GM21786 (cell line): ENCODE results near the gene ARHGEF35.
A peak's percentile ranks its signal among the peaks of the same experiment; 100 is the strongest.
"Not testable (repeated sequence)": the region's sequence is repeated elsewhere in the genome, so short reads cannot be mapped to it uniquely, and the experiment has no call there.

Experiments
- ATAC-seq: cut with Tn5 transposase; IDR thresholded peaks from one replicate; pipeline ENCODE4 v1.9.1; 2021; ENCODE audit not compliant: unreplicated experiment

The ARHGEF35 gene

DNA sequence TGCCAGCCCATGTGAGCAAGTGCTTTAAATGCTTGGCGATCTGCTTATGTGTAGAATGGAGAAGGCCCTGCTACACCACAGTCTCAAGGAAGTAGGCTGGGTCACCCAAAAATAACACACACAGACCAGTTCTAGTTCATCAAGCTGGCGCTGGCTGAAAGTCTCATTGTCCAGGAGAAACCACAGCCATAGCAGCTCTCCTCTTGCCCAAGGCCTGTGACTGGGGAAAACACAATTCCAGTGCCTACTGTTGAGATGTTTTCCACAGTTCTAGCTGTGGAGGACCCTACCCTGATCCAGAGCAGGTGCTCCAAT is 16.5 kb downstream of the ARHGEF35 start:
- ATAC-seq = not testable (repeated sequence)

DNA sequence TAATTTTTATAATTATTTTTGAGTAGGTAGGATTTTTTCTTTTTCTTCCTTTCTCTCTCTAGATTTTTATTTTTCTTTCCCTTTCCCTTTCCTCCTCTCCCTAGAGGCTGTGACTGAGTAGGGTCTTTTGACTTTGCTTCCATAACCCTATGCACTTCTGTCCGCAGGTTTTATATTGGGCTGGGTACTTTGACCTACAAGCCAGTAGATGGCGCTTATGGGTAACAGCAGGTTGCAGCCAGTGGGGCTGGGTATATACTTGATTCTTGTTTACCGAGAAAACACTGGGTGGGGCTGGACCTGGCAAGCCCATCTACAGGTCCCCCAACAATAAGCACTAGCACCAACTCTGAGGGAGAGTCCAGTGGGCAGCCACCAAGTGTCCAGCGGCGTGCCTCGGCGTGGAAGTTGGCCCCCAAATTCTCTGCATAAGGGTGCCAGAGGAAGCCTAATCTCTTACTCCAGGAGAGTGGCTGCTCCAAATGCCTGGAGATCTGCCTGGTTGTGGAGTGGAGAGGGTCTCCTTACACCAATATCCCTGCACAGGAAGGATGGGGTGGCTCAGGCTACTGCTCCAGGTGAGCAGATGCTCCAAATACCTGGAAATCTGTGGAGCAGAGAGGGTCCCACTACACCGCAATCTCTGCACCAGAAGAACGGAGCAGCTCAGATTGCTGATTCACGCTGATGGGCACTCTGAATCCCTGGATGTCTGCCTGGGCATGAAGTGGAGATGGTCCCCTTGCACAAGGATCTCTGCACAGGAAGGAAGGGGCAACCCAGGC is 17.1 kb downstream of the ARHGEF35 start:
- ATAC-seq = peak; percentile 98

DNA sequence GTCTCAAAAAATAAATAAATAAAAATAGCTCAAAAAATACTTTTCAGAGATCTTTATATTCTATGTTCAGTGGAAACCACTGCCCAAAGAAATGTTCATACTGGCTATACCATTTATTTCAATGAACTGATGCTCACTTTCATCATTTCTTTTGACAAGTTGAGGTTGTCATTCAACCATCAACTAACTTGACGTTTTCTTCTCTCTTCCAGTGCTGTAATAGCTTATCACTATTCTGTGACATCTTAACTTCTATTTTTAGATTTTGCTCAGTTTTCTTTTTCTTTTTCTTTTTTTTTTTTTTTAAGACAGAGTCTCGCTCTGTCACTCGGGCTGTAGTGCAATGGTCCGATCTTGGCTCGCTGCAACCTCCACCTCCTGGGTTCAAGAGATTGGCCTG is 21.0 kb downstream of the ARHGEF35 start:
- no peak for ATAC-seq

DNA sequence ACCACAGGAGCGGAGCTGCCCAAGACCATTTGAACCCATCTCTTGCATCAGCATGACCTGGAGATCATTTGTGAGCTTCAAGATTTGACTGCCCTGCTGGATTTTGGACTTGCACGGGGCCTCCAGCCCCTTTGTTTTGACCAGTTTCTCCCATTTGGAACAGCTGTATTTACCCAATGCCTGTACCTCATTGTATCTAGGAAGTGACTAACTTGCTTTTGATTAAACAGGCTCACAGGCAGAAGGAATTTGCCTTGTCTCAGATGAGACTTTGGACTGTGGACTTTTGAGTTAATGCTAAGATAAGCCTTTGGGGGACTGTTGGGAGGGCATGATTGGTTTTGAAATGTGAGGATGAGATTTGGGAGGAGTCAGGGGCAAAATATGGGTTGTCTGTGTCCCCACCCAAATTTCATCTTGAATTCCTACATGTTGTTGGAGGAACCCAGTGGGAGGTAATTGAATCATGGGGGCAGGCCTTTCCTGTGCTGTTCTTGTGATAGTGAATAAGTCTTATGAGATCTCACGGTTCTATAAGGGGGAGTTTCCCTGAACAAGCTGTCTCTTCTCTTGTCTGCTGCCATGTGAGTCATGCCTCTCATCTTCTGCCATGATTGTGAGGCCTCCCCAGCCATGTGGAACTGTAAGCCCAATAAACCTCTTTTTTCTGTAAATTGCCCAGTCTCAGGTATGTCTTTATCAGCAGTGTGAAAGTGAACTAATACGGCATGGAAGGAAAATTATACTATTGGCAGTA is 23.9 kb downstream of the ARHGEF35 start:
- not testable (repeated sequence) for ATAC-seq

DNA sequence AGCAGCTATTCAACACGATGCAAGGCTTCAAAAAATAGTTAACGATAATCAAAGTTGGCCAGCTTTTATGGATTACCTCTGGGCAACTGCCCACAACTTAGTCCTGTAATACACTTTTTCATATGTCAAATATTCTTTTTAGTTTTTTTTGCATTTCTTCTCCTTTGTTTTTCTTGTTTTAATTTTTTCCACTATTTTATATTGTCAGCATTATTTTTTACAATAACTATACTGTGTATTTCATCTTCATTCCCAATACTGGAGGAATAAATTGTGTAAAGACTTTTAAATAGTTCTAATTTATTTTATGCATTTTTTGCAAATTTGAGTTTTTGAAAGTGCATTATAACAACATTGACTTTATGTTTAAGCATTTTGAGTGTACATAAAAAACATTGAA is 30.8 kb downstream of the ARHGEF35 start:
- ATAC-seq = no peak

DNA sequence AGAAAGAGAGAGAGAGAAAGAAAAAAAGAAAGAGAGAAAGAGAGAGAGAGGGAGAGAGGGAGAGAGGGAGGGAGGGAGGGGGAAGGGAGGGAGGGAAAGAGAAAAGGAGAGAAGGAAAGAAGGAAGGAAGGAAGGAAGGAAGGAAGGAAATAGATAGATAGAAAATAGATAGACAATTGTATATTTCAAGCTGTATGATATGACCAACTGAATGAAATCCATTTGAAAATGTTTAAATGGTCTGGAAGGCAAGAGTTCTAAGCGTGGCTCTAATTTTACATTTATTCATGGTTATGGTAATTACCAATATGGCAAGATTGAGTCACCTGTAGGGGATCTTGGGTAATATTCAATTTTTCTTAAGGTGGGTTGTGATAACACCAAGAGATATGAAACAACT is 36.8 kb downstream of the ARHGEF35 start:
- ATAC-seq = no peak

DNA sequence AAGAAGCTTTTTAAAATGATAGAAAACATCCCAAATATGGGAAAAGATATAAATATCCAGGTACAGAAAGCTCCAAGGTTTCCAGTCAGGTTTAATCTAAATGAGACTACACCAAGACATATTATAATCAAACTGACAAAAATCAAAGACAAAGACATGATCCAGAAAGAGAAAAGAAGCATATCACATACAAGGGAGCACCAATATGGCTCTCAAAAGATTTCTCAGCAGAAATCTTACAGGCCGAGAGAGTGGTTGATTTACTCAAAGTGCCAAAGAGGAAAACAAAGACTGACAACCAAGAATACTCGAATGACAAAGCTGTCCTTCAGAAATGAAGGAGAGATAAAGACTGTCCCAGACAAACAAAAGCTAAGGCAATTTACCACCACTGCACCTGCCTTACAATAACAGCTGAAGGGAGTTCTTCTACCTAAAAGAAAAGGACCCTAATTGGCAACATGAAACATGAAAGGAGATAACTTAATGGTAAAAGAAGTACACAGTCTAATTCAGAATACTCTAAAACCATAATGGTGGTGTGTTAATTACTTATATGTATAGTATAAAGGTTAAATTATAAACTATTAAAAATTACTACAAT is 47.3 kb downstream of the ARHGEF35 start:
- ATAC-seq = no peak

DNA sequence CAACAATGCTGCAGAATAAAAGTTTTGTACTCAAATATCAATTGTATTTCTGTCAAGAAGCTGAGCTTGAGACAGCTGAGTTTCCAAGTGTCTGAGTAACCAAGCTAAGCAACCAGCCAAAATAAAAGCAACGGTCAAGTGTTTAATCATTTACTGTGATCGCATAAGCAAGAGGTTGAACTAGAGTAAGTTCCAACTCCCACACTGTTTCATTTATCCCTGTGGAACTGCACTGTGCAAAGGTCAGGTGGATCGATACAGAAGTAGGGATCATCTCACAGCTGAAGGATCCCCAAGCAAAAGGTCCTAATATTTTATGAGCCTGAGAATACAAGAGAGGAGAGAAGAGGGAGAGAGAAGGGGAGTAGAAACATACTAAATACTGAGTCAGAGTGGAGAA is 51.2 kb downstream of the ARHGEF35 start:
- ATAC-seq = no peak

DNA sequence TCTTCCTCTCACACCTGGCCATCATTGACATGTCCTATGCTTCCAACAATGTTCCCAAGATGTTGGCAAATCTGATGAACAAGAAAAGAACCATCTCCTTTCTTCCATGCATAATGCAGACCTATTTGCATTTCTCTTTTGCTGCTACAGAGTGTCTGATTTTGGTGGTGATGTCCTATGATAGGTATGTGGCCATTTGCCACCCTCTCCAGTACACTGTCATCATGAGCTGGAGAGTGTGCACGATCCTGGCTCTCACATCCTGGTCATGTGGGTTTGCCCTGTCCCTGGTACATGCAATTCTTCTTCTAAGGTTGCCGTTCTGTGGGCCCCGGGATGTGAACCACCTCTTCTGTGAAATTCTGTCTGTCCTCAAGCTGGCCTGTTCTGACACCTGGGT is 53.4 kb downstream of the ARHGEF35 start:
- ATAC-seq = no peak

DNA sequence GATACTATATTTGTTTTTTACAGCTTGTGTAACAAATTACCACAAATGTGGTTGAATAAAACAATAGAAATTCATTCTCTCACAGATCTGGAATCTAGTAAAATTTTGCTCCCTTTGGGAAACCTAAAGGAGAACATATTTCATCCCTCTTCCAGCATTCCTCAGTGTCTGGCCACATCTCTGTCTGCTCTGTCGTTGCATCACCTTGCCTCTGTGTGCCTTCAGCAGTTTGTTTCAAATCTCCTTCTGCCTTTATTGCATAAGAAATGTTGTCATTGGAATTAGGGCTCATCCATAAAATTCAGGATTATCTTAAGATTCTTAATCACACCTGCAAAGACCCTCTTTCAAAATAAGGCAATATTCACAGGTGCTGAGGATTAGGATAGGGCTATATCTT is 58.1 kb downstream of the ARHGEF35 start:
- no peak for ATAC-seq
